Stimulated activated CD4-positive, alpha-beta T cell treated with anti-CD3 and anti-CD28 coated beads, Interleukin-4, amount 100 ng/mL, for 24 hours (primary cell): ENCODE results near the gene KCNIP4.

Source experiments
- DNase-seq: peaks from one replicate; pipeline ENCODE4 v3.0.0-alpha.2; 2020

Gene KCNIP4

GRCh38 chr4:21830272-21830671, 118.3 kb downstream of the KCNIP4 start:
- DNase-seq = no peak

DNA sequence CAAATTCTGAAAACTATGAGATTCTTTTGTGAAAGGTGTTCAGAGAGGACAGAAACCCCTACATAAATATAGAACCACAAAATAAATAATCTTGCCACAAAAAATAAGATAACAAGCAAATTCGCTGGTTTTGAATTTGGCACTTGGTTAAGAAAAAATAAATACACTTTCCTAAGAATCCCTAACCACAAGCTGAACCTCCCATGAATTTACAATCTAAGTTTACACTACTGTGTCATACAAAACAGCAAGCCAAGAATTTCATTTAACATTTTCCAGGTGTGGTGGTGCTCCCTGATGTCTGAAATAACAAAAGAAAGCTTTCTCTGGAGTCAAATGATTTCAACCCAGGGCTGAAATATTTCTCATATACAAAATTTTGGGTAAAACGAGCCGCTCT, 121.0 kb downstream of the KCNIP4 start:
- DNase-seq = no peak

GRCh38 chr4:21826071-21826470, 122.5 kb downstream of the KCNIP4 start:
- DNase-seq = no peak

- no peak for DNase-seq
These were observed 129.5 kb downstream of the KCNIP4 start for GRCh38 chr4:21819086-21819485.

DNA sequence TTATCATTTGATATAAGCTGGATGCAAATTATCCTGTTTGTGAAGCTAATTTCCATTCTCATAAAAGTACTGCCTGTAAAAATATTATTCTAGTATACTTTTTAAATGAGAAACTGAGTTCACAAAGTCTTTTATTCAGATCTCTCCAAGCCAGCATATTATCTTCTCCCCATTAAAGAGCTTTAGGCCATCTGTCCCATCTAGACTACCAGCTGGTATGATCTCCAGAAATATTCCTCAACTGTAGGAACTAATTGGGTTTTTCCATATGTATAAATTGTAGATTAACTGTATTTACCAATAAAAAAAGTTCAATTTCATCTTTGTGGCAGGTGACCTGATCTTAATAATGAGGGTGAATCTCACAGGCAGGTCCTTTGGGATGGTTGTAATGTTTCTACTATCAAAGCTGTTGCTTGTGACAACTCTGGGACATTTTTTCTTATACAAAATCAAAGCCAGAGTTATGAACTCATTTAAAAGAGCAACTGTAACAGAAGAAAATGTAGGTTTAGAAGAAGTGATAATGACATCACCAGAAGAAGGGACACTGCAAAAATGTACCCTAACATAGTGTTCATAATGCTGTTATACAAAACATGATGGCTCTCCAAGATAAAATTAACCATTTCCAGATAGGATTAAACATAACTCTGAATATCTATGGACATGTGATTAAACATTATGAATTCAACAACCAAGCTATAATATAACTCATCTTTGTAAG, 132.8 kb downstream of the KCNIP4 start:
- DNase-seq = no peak

GRCh38 chr4:21811565-21811964, 137.0 kb downstream of the KCNIP4 start:
- no peak for DNase-seq

DNA sequence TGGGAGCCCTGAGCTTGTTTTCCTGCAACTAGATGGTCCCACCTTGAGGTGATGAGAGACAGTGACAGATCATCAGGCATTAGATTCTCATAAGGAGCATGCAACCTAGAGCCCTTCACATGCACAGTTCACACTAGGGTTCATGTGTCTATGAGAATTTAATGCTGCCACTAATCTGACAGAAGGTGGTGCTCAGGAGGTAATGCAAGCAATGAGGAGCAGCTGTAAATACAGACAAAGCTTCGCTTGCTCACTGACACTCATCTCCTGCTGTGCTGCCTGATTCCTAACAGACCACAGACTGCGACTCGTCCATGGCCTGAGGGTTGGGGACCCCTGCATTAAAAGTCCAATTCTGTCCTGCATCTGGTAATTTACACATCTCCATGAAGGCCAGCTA, 141.6 kb downstream of the KCNIP4 start:
- DNase-seq = no peak

- DNase-seq = no peak
These were observed 146.2 kb downstream of the KCNIP4 start for GRCh38 chr4:21802406-21802805.

- no peak for DNase-seq
These were observed 146.7 kb downstream of the KCNIP4 start for GRCh38 chr4:21801661-21802385.

DNA sequence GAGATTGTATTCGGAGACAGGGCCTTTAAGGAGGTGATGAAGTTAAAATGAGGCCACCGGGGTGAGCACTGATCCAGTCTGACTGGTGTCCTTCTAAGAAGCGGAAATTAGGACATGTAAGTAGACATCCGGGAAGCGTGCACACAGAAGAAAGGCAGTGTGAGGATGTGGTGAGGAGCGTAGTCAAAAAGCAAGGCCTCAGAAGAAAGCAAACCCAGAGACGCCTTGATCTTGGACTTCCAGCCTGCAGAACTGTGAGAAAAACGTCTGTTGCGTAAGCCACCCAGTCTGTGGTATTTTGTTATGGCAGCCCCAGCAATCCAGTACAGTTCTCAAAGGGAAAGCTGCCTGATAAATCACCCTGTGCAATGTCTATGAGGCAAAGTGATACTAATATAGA, 153.5 kb downstream of the KCNIP4 start:
- no peak for DNase-seq

GRCh38 chr4:21792736-21793135, 155.8 kb downstream of the KCNIP4 start:
- DNase-seq = no peak

- no peak for DNase-seq
These were observed 158.0 kb downstream of the KCNIP4 start for GRCh38 chr4:21790438-21791029.

DNA sequence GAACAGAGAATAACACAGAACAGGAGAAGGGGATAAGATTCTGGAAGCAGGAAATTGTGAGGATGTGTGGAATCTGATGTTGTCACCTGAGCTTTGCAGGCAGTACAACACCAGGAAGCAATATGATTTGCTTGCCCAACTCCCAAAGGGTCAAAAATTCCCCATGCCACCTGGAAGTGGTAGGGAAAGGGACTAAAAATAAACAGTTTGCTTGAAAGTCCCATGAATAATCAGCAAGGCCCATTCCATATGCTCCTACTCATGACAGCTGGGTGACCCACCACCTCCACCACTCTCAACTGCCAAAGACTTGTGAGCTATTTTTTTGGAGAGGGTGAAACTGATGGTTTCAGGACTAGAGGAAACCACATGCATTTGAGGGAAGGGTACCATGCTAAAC, 168.4 kb downstream of the KCNIP4 start:
- DNase-seq = no peak

DNA sequence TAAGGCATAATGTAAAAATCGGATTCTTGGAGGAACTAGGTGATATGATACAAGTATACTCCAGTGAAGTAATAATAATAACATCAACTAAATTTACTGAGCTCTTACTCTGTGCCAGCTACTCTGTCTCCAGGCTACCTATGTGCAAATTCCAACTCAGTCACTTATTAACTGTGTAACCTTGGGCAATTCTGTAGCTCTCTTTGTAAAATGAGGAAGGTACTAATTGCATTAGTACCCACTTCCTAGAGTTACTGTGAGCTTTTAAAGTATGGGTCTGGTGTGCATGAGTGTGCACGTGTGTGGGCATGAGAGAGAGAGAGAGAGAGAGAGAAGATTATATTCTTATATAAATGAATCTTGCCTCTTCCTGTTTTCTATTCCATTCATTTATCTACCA, 169.9 kb downstream of the KCNIP4 start:
- DNase-seq = no peak

DNA sequence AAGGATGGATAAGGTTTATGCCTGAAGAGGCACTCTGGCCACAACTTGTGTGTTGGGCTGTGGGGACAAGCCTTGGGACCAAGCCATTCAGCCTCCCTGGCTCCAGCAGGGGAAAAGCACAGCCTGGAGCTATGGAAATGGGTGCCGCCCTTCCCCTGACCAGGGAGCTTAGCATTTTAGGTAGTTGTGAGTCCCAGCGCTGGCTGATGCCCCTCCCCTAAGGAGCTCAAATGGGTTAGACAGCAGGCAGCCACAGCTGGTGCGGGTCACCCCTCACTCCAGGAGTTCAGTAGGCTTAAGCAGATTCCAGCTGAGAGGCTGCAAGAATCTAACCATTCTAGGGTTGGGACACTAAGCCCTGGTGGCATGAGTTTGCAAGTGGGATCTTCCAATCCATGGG, 172.9 kb downstream of the KCNIP4 start:
- no peak for DNase-seq

DNA sequence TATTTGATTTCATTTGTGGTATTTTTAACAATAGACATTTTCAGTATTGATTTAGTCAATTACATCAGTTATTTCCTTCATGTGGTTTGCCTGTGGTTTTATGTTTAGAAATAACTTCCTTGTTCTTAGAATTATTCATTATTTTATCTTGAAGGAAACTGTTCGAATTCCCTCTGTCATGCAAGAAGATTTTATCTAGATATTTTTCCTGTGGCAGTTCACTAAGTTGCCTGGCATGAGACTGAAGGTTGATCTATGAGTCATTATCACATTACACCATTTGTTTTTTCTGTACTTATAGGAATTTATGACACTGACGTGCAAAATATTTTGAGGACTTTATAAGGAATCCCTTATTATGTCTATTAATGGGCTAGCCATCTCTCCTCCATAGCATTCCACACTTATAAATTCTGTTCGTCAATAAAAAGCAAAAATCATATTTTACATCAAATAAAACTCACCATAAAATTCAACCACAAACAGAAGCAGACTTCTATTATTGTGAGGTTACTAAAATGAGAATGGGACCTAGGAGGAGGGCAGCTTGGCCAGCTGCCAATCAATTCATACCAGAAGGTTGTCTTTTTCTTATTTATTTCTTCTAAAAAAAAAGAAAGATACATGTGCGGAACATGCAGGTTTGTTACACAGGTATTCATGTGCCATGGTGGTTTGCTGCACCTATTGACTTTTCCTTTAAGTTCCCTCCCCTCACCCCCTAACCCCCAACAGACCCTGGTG, 179.0 kb downstream of the KCNIP4 start:
- no peak for DNase-seq

DNA sequence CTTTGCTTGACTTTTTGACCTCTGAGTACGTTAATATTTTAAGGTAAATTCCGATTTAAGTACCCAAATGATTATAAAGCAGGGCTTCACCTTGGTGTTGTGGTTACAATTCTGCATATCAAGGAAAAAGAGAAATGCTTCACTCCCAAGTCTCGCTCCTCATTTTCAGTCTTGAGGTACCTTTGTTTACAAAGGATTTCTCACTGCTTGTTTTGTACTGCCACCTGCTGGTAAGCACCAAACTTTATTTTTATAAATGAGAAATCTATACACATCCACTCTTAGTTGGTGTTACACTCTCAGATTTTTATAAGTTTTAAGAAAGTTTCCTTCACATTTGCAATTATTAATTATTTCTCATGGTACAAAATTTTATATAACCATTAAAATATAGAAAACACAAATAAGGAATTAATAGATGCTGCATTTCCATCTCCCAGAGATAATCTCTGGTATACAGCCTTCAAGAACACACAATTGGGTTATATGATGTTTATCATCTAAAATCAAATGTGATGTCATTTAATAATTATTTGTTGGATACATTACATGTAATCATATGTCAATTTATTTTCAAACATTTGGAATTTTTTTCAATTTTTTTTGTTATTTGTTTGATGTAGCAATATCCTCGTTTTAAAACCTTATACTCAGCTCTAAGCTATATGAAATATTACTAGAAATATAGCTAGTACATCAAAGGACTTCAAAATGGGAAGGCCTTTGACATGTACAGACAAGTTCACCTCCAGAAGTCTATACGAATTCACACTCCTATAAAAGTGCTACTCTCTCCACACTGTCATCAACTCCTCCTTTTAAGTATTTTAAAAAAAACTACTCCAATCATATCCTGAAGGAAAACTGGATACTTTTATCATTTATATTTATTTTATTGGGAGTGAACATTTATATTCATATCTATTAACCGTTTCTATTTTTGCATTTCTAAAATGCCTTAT, 179.9 kb downstream of the KCNIP4 start:
- no peak for DNase-seq

DNA sequence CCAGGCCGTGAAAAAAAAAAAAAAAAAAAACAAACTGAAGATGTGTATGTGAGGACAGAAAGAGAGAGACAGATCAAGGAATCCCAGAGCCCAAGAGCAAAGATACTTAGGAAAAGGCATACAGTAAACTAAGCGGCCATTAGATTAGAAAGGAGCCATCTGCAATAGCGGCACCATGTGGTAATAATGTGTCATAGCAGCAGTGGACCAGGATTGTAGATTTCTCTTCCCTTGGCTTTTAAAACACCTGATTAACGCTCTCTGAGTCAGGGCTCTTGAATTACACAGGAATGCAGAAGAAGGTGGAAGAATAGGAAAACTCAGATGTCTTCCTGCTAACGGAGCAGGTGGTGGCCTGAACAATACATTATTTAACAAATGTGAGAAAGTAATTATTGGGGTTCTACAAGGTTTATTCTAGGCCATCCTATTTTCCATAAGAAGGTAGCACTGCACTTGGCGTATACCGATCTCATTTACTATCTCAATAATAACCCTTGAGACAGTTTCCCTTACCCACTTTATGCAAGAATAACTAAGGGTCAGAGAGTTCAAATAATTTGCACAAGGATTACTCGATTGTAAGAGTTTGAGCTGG, 182.7 kb downstream of the KCNIP4 start:
- DNase-seq = peak; percentile 10

- no peak for DNase-seq
These were observed 184.7 kb downstream of the KCNIP4 start for GRCh38 chr4:21763855-21764254.

DNA sequence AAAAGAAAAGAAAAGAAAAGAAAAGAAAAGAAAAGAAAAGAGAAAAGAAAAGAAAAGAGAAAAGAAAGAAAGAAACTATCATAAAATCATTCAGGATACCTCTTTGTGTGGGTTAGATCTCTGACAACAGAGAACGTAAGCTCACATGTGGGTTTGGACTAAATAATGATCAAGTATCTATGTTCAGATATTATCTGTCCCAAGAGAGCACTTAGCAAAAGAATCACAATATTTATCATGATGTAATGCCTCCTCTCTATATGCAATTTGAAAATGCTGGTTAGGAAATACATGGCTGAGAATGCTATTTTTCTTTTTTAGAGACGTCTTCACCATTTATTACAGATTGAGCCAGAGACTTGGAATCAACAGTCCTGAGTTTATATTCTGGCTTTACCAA, 191.3 kb downstream of the KCNIP4 start:
- no peak for DNase-seq

GRCh38 chr4:21753084-21753760, 195.3 kb downstream of the KCNIP4 start:
- DNase-seq = no peak
